Heart right ventricle (tissue), 16 donors: ENCODE results near the gene EGFLAM. TPM values are rescaled to one million over a fixed set of nuclear protein-coding genes. Genes with fewer than 3 reads are reported as not detected.
A peak's percentile ranks its signal among the peaks of the same experiment; 100 is the strongest.

Experiments used
- ATAC-seq, 8 donors: fragments of 200-7000 bp; cut with Tn5 transposase; one replicate each; pipeline ENCODE4 v1.9.1; 2020; ENCODE audit warnings: mild to moderate bottlenecking in 8 of 8, moderate library complexity in 8 of 8, moderate number of reproducible peaks in 1 of 8
- DNase-seq, 2 donors: peaks; one replicate each; pipeline ENCODE4 v3.0.0-alpha.2; 2020
- H3K27ac ChIP-seq, 10 donors: fragments of 200-600 bp; sonication (generic) in 2 of 10; one replicate each; pipeline versions ENCODE4 v1.5.0 to v1.8.0; 2020 to 2022; ENCODE audit warnings: mild to moderate bottlenecking in 3 of 10
- H3K27me3 ChIP-seq, 7 donors: fragments of 200-600 bp; one replicate each; pipeline ENCODE4 v1.8.0; 2021 to 2022; ENCODE audit warnings: mild to moderate bottlenecking in 2 of 7
- H3K36me3 ChIP-seq, 9 donors: fragments of 200-600 bp; sonication (generic) in 1 of 9; one replicate each; pipeline versions ENCODE4 v1.5.0 to v1.8.0; 2020 to 2022; ENCODE audit warnings: mild to moderate bottlenecking in 2 of 9
- H3K4me1 ChIP-seq, 9 donors: fragments of 200-600 bp; sonication (generic) in 1 of 9; one replicate each; pipeline versions ENCODE4 v1.5.0 to v1.8.0; 2020 to 2022; ENCODE audit warnings: mild to moderate bottlenecking in 4 of 9
- H3K4me3 ChIP-seq, 10 donors: fragments of 200-600 bp; sonication (generic) in 2 of 10; one replicate each; pipeline versions ENCODE4 v1.5.0 to v1.8.0; 2020 to 2022; ENCODE audit warnings: mild to moderate bottlenecking in 7 of 10, moderate library complexity in 2 of 10
- H3K9me3 ChIP-seq, 11 donors: fragments of 200-600 bp in 10 of 11; sonication (generic) in 2 of 11; one replicate each; pipeline versions ENCODE4 v1.5.0 to v1.8.0; 2013 to 2022; ENCODE audit warnings: mild to moderate bottlenecking in 2 of 11, control low read depth in 1 of 11, moderate library complexity in 1 of 11
- CTCF ChIP-seq, 9 donors: fragments of 200-600 bp; sonication (generic) in 2 of 9; IDR thresholded peaks; one replicate each; pipeline versions ENCODE4 v1.5.0 to v1.8.0; 2021 to 2022; ENCODE audit warnings: antibody characterized with exemption in 9 of 9, mild to moderate bottlenecking in 5 of 9, moderate library complexity in 1 of 9
- WGBS, 2 donors: extraction: QIAGEN DNeasy Blood & Tissue Kit; methylation state at CpG; one replicate each; pipeline ENCODE4 v1.1.7; 2013; ENCODE audit warnings: inconsistent platforms in 1 of 2; 5-methylcytosine and 5-hydroxymethylcytosine counted together
- intact Hi-C, 10 donors: fragments of 100-400 bp; cut with DNase I; formaldehyde crosslinking; loops; one replicate each; pipeline versions ENCODE4 v1.11.1 to v1.14.2; 2022
- polyA plus RNA-seq, 2 donors: library from polyadenylated mRNA; stranded (reverse); fragments of 200-250 nt; gene quantifications; one replicate each; pipeline ENCODE4 v1.2.3, GENCODE V29; 2013
- total RNA-seq, 10 donors: library from RNA; stranded (reverse); fragmentation: NEBNext Ultra II Directional in 3 of 10; extraction: Animal tissue kit (Norgen Biotek cat#: 25700) in 3 of 10; gene quantifications; one replicate each; pipeline versions ENCODE4 v1.2.1 to v1.2.4, GENCODE V29; 2021 to 2023
- donor health status: Arrhythmogenic right ventricular cardiomyopathy.
- donor health status: ischemic (EF 13 %, LVEDD 7.1; RV severe dilation, severe dysfunction).
- donor health status: healthy with polysubstance abuse.
- donor health status: DM: no; HTN: yes; CAD: no.
- donor health status: DM: no; HTN: no; CAD: no.
- donor health status: ischemic (EF 25% LVEDD 6.9; RV normal size, moderate dysfunction).
- donor health status: ischemic (EF 25% LVEDD 5.7; RV mildly dilated, moderate dysfunction).
- donor health status: healthy.
- donor health status: DM: yes; HTN: yes; CAD: no.
- donor health status: Ischemic cardiomyopathy.
- donor health status: ischemic (EF 35%, LVEDD 5.7; RV mildly dilated, moderate dysfunction).
- donor health status: nonischemic (EF 11% LVEDD 7.7; RV severe dilation, severe dysfunction).
- donor health status: DM: yes; HTN: yes; CAD: no.
- donor health status: PGD.
- donor health status: ischemic (EF 29% LVEDD 5.4; RV normal size, mild dysfunction).
- donor health status: nonischemic (EF 23%, LVEDD 6.1; RV moderate dilation, normal function).

Gene EGFLAM
- total and polyA plus RNA-seq, 12 donors, result 3.4 to 15.3 (median 7.6) TPM

- DNase-seq (no peak), ATAC-seq (no peak)
- intact Hi-C loops, result no loop called here
- H3K4me3 ChIP-seq, result no peak overlapping the region
- 18 to 21% methylated on average over 5 of the region's 5 CpGs for WGBS, 2 donors
- peaks cover 0 to 6% (median 0%) of the 10 kb centered on the region in 7 donors for H3K27me3 ChIP-seq
- peak overlapping the region in 3 of 10 donors; percentile 12 to 67 (median 35) for H3K27ac ChIP-seq
- peaks cover 0 to 3% (median 0%) of the 10 kb centered on the region in 9 donors for H3K4me1 ChIP-seq
- no peaks in the 10 kb centered on the region for H3K9me3 ChIP-seq
- TF ChIP-seq CTCF (IDR thresholded peaks at IDR 0.05), result no peak
- no peaks in the 10 kb centered on the region for H3K36me3 ChIP-seq
Measured at GRCh38 chr5:38367966-38368365, 109.6 kb downstream of the EGFLAM start.

DNA sequence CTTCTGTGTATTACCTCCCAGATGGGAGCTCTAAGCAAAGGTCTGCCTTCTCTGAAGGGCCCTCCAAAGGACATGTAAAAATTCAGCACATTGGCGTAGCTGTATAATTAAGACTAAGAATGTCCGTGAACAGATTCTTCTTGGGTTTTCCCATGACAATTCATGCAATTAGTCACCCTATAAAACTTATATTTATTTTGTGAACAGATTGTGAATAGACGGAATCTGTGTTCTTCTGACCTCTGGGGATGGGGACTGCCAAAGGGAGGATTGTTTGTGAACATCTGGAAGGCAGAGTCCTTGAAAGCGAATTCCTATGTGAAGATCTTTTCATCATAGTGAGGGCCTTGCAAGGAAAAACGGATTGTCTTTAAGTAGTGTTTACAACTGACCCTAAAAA, 111.3 kb downstream of the EGFLAM start:
- 50 to 52% methylated on average over 5 of the region's 5 CpGs for WGBS, 2 donors

DNA sequence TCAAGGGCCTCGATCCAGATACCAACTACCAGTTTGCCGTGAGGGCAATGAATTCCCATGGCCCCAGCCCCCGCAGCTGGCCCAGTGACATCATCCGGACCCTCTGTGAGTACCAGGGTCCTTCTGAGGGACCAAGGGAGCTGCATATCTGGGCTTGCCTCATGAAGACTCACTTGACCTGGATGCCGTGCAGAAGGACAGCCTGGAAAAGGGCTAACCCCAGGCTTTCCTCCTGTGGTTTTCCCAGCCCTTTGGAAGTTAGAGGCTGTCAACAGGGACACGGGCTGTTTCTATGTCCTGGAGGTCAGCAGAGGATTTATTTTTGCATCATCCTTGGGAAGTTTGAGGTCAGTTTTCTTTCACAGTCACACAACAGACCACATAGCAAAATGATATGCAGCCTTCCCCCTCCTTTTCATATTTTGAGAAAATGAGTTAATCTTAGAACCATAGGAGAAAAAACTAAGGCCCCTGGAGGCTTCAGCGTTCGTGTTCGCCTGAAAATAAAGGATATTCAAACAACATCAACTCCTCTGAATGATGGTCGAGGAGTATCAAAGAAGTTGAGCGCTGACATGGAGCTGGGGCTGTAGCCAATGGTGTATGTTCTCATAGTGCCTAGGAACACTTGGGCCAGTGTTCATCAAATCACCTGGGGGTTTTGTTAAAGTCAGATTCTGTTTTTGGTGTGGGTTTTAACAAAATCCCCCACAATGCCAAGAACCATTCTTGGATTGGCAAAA, 112.2 kb downstream of the EGFLAM start:
- peak overlapping the region in 8 of 10 donors; percentile 24 to 77 (median 54) for H3K27ac ChIP-seq
- no peaks in the 10 kb centered on the region for H3K9me3 ChIP-seq
- H3K4me3 ChIP-seq, result no peak overlapping the region
- DNase-seq (peak; percentile 39 to 40), ATAC-seq (peak; percentile 44 to 94 (median 84))
- 66 to 70% methylated on average over 11 of the region's 11 CpGs for WGBS, 2 donors
- no peaks in the 10 kb centered on the region for H3K36me3 ChIP-seq
- no peak for TF ChIP-seq CTCF (IDR thresholded peaks at IDR 0.05)
- H3K4me1 ChIP-seq, result peaks cover 0 to 3% (median 0%) of the 10 kb centered on the region in 9 donors
- intact Hi-C loops, result loop anchor here in 1 of 10 donors (5.0 kb wide), 2 partner anchors 58 to 108 kb away; no protein-coding TSS in a partner anchor
- H3K27me3 ChIP-seq, result peaks cover 0 to 3% (median 0%) of the 10 kb centered on the region in 7 donors

More for the DNA sequence above, 111.3 kb downstream of the EGFLAM start:
- DNase-seq (no peak), ATAC-seq (peak in 4 of 8 donors; percentile 5 to 45 (median 25))
- Histone ChIP-seq H3K9me3 (no peaks in the 10 kb centered on the region), H3K36me3 (no peaks in the 10 kb centered on the region), H3K27ac (peak overlapping the region in 7 of 10 donors; percentile 16 to 67 (median 57)), H3K27me3 (no peaks in the 10 kb centered on the region), H3K4me3 (no peak overlapping the region), H3K4me1 (peaks cover 0 to 3% (median 0%) of the 10 kb centered on the region in 9 donors)
- intact Hi-C loops, result loop anchor here in 1 of 10 donors (5.0 kb wide), 2 partner anchors 57 to 107 kb away; no protein-coding TSS in a partner anchor
- no peak for TF ChIP-seq CTCF (IDR thresholded peaks at IDR 0.05)

DNA sequence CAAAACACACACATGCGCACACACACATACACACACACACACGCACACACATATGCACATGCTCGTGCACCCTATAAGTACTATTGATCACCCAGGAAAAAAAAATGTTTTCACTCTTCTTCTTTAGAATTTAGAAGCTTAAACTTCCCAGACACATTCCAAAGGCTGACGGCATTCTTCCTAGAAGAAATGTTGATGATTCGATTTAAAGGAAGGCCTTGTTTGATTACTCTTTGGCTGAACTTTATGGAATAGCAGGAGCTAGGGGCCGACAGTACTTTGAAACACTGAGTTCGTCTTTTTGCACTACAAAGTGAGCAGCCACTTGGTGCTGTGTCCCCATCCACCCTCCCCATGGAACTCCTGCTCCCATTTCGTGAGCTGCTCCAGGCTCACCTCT, 113.2 kb downstream of the EGFLAM start:
- intact Hi-C loops, result loop anchor here in 1 of 10 donors (5.0 kb wide), 2 partner anchors 59 to 109 kb away; no protein-coding TSS in a partner anchor
- Histone ChIP-seq H3K4me3 (no peak overlapping the region), H3K9me3 (no peaks in the 10 kb centered on the region), H3K36me3 (no peaks in the 10 kb centered on the region), H3K27ac (peak overlapping the region in 6 of 10 donors; percentile 30 to 77 (median 68)), H3K4me1 (peaks cover 0 to 3% (median 0%) of the 10 kb centered on the region in 9 donors), H3K27me3 (peaks cover 0 to 10% (median 0%) of the 10 kb centered on the region in 7 donors)
- no peak for TF ChIP-seq CTCF (IDR thresholded peaks at IDR 0.05)
- WGBS, 2 donors, result 80 to 84% methylated on average over 8 of the region's 8 CpGs
- DNase-seq (no peak), ATAC-seq (no peak)
